ENCODE data around the gene NFKB1. TPM values are rescaled to one million over a fixed set of nuclear protein-coding genes. Genes with fewer than 3 reads are reported as not detected.

NFKB1 gene
- total RNA-seq, 4 donors from 2014 or later, result 32.9 to 56.0 (median 40.9) TPM

DNA sequence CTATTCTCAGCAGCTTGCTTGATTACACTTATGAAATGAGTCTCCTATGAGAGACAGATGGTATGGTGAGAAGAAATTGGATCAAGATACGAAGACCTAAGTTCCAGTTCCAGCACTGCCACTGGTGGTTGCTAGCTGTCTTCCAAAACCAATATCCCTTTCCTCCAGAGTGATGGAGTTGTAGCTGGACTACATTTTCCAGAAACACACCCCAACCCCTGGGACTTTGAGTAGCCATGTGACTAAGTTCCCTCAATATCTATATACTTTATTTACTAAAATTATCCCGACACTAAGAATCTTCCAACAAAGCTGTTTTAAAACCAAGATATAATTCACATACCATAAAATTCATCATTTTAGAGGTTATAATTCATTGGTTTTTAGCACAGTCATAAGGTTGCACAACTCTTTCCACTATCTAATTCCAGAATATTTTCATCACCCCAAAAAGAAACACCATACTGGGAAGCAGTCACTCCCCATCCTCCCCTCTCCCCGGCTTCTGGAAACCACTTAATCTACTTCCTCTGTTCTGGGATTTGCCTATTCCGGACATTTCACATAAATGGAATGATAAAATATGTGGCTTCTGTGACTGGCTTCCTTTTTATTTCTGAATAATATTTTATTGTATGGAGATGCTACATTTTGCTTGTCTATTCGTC is 141.6 kb downstream of the NFKB1 start:
- Histone ChIP-seq H3K27ac (no peak overlapping the region), H3K36me3 (peaks cover 7% of the 10 kb centered on the region), H3K4me3 (no peak overlapping the region), H3K27me3 (no peaks in the 10 kb centered on the region), H3K4me1 (no peaks in the 10 kb centered on the region), H3K9me3 (no peaks in the 10 kb centered on the region)
- DNase-seq (ENCODE audit: low spot score in 2 of 2), result no peak
- WGBS, result 73% methylated on average over 5 of the region's 5 CpGs
- TF ChIP-seq POLR2AphosphoS5 (IDR thresholded peaks at IDR 0.05), result no peak
- TF ChIP-seq, protein P1, sequence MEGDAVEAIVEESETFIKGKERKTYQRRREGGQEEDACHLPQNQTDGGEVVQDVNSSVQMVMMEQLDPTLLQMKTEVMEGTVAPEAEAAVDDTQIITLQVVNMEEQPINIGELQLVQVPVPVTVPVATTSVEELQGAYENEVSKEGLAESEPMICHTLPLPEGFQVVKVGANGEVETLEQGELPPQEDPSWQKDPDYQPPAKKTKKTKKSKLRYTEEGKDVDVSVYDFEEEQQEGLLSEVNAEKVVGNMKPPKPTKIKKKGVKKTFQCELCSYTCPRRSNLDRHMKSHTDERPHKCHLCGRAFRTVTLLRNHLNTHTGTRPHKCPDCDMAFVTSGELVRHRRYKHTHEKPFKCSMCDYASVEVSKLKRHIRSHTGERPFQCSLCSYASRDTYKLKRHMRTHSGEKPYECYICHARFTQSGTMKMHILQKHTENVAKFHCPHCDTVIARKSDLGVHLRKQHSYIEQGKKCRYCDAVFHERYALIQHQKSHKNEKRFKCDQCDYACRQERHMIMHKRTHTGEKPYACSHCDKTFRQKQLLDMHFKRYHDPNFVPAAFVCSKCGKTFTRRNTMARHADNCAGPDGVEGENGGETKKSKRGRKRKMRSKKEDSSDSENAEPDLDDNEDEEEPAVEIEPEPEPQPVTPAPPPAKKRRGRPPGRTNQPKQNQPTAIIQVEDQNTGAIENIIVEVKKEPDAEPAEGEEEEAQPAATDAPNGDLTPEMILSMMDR (IDR thresholded peaks at IDR 0.05), result no peak
- TF ChIP-seq EP300 (IDR thresholded peaks at IDR 0.05), result no peak
- no peak for TF ChIP-seq POLR2A (IDR thresholded peaks at IDR 0.05)

DNA sequence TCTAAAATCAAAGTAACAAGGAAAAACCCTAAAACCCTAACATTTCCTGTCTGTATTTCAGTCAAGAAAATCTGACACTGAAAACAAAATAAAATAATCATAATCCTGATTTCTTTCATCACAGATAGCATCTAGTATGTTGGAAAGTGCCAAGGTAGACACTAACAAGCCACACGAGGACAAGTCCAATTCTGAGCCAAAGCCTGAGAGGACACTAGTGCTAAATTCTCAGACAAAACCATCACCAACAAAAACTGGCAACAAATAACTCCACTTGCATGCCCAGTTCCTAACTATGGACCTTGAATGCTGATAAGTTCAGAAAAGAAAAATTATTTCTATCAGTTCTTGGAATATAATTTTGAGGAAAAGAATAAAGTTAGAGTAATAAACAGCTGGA is 146.0 kb downstream of the NFKB1 start:
- Histone ChIP-seq H3K36me3 (peaks cover 31% of the 10 kb centered on the region), H3K27me3 (no peaks in the 10 kb centered on the region), H3K27ac (no peak overlapping the region), H3K4me3 (no peak overlapping the region), H3K9me3 (no peaks in the 10 kb centered on the region), H3K4me1 (no peaks in the 10 kb centered on the region)
- WGBS, result 41% methylated on average over 1 of the region's 1 CpG
- no peak for DNase-seq (ENCODE audit: low spot score in 2 of 2)
- TF ChIP-seq, protein P1 (IDR thresholded peaks at IDR 0.05), result no peak
- no peak for TF ChIP-seq EP300 (IDR thresholded peaks at IDR 0.05)
- no peak for TF ChIP-seq POLR2A (IDR thresholded peaks at IDR 0.05)

DNA sequence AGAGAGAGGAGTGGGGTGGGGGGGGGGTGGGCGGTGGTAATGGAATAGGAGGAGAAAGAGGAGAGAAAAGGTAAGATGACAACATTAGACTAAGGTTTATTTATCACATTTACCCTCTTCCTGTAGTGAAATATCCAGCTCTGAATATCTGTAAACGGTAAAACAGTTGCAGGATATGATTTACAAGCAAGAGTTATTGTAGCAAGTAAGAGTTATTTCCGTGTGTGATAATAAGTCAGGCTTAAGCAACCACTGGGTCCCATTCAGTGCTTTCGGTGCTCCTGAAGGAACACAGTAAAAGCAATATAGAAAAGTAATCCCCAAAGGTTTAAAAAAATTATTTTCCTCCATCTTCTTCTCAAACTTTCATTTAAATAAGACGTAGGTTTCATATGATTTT is 156.0 kb downstream of the NFKB1 start:
- Histone ChIP-seq H3K36me3 (no peaks in the 10 kb centered on the region), H3K4me3 (no peak overlapping the region), H3K9me3 (no peaks in the 10 kb centered on the region), H3K27ac (no peak overlapping the region), H3K27me3 (no peaks in the 10 kb centered on the region), H3K4me1 (no peaks in the 10 kb centered on the region)
- WGBS, result 54% methylated on average over 4 of the region's 5 CpGs
- no peak for DNase-seq (ENCODE audit: low spot score in 2 of 2)
- TF ChIP-seq, protein P1 (IDR thresholded peaks at IDR 0.05), result no peak
- TF ChIP-seq EP300 (IDR thresholded peaks at IDR 0.05), result no peak
- TF ChIP-seq POLR2AphosphoS5 (IDR thresholded peaks at IDR 0.05), result no peak
- TF ChIP-seq POLR2A (IDR thresholded peaks at IDR 0.05), result no peak

DNA sequence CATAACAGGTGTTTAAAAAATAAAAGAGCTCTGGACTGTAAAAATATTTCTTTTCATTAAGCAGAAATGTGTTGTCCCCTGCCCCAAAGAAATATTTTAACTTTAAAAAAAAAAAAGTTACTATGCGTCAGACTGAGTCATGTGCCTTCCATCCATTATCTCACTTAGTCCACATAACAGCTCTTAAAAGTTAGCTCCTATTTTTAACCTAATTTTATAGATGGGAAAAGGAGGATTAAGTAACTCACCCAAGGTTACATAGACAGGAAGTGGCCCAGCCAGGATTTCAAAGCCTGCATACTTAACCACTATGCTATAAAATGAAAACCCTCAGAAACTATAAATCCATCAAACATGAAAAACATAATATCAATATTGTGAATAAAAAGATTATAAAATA is 161.9 kb downstream of the NFKB1 start:
- Histone ChIP-seq H3K4me3 (no peak overlapping the region), H3K9me3 (no peaks in the 10 kb centered on the region), H3K27ac (no peak overlapping the region), H3K36me3 (peaks cover 11% of the 10 kb centered on the region), H3K4me1 (no peaks in the 10 kb centered on the region), H3K27me3 (no peaks in the 10 kb centered on the region)
- TF ChIP-seq POLR2A (IDR thresholded peaks at IDR 0.05), result no peak
- no peak for TF ChIP-seq POLR2AphosphoS5 (IDR thresholded peaks at IDR 0.05)
- TF ChIP-seq, protein P1 (IDR thresholded peaks at IDR 0.05), result no peak
- no peak for TF ChIP-seq EP300 (IDR thresholded peaks at IDR 0.05)
- DNase-seq (ENCODE audit: low spot score in 2 of 2), result no peak
- 90% methylated on average over 1 of the region's 1 CpG for WGBS

DNA sequence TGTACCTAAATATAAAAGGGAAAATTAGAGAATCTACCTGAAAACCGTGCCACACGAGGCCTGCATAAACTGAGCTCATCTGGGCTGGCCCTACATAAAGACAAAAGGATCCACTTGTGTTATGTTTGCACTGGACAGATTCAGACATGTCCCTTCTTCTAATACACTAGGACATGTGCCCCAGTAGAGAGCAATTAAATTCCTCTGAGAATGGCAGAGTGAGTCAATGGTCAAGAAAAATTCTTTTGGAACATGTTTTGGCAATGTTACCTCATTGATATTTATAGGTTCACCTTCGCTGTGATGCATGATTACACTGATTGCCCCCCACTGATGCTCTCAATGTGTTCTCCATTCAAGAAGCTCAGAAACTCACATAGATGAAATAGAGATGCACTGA is 164.4 kb downstream of the NFKB1 start:
- H3K9me3 ChIP-seq, result no peaks in the 10 kb centered on the region
- no peaks in the 10 kb centered on the region for H3K4me1 ChIP-seq
- TF ChIP-seq POLR2AphosphoS5 (IDR thresholded peaks at IDR 0.05) (no peak), EP300 (IDR thresholded peaks at IDR 0.05) (no peak), POLR2A (IDR thresholded peaks at IDR 0.05) (no peak)
- TF ChIP-seq, protein P1 (IDR thresholded peaks at IDR 0.05), result no peak
- no peak overlapping the region for H3K27ac ChIP-seq
- peaks cover 11% of the 10 kb centered on the region for H3K36me3 ChIP-seq
- DNase-seq (ENCODE audit: low spot score in 2 of 2), result no peak
- 80% methylated on average over 3 of the region's 3 CpGs for WGBS
- no peak overlapping the region for H3K4me3 ChIP-seq
- H3K27me3 ChIP-seq, result no peaks in the 10 kb centered on the region

Other genes with a start within 250 kb of the NFKB1 start
- 10 to 100 TPM; 15.0 to 24.1 (median 20.2) TPM for gene SLC39A8, start 155.9 kb upstream of the NFKB1 start, total RNA-seq